Frontal cortex (tissue), 4 donors: ENCODE results near the gene SVOP. TPM values are rescaled to one million over a fixed set of nuclear protein-coding genes. Genes with fewer than 3 reads are reported as not detected.

Experiments used
- DNase-seq, 2 donors: peaks; one replicate each; pipeline ENCODE4 v3.0.0; 2012; ENCODE audit warnings: low spot score in 2 of 2
- FAIRE-seq: peaks from 2 replicates; lab custom pipeline; 2012; peaks lifted over from hg19 to GRCh38; lab: Jason Lieb, UNC
- total RNA-seq: library from RNA; depleted of rRNA; stranded (reverse); fragments of >200 nt; gene quantifications from one replicate; pipeline ENCODE4 v1.2.3, GENCODE V29; 2014
- donor health status: control.
- donor health status: control.
- donor health status: control.

The SVOP gene
- total RNA-seq, 1 donor from 2014 or later, result 40.8 TPM

GRCh38 chr12:108981835-108982234, 39.0 kb downstream of the SVOP start:
- no peak for DNase-seq
- FAIRE-seq, result no peak

- DNase-seq, result no peak
- FAIRE-seq, result no peak
Measured at GRCh38 chr12:108980831-108981618, 39.8 kb downstream of the SVOP start.

- FAIRE-seq, result no peak
- DNase-seq, result no peak
Measured at GRCh38 chr12:108977360-108977759, 43.5 kb downstream of the SVOP start.

- DNase-seq, result no peak
- no peak for FAIRE-seq
Measured at GRCh38 chr12:108975024-108975593, 45.8 kb downstream of the SVOP start.

- FAIRE-seq (no peak), DNase-seq (no peak)
Measured at GRCh38 chr12:108973629-108974152, 47.2 kb downstream of the SVOP start.

- DNase-seq (no peak), FAIRE-seq (no peak)
Measured at GRCh38 chr12:108972358-108972757, 48.5 kb downstream of the SVOP start.

GRCh38 chr12:108969622-108970021, 51.2 kb downstream of the SVOP start:
- DNase-seq, result no peak
- FAIRE-seq, result no peak

GRCh38 chr12:108967869-108968540, 52.9 kb downstream of the SVOP start:
- no peak for FAIRE-seq

GRCh38 chr12:108966378-108967151, 54.3 kb downstream of the SVOP start:
- no peak for FAIRE-seq

More at GRCh38 chr12:108967869-108968540, 52.9 kb downstream of the SVOP start:
- no peak for DNase-seq

GRCh38 chr12:108965886-108966285, 55.0 kb downstream of the SVOP start:
- FAIRE-seq, result no peak
- no peak for DNase-seq

More at GRCh38 chr12:108966378-108967151, 54.3 kb downstream of the SVOP start:
- DNase-seq, result no peak

- DNase-seq (no peak), FAIRE-seq (no peak)
Measured at GRCh38 chr12:108964371-108965352, 56.2 kb downstream of the SVOP start.

GRCh38 chr12:108962256-108962655, 58.6 kb downstream of the SVOP start:
- no peak for FAIRE-seq
- DNase-seq, result no peak

GRCh38 chr12:108959748-108960655, 60.9 kb downstream of the SVOP start:
- FAIRE-seq (no peak), DNase-seq (no peak)

GRCh38 chr12:108955225-108955835, 65.5 kb downstream of the SVOP start:
- no peak for DNase-seq

GRCh38 chr12:108950991-108951739, 69.7 kb downstream of the SVOP start:
- no peak for FAIRE-seq

More at GRCh38 chr12:108955225-108955835, 65.5 kb downstream of the SVOP start:
- FAIRE-seq, result no peak

GRCh38 chr12:108949976-108950375, 70.9 kb downstream of the SVOP start:
- FAIRE-seq, result no peak
- DNase-seq, result no peak

More at GRCh38 chr12:108950991-108951739, 69.7 kb downstream of the SVOP start:
- peak; percentile 10 to 34 for DNase-seq

GRCh38 chr12:108948367-108948766, 72.5 kb downstream of the SVOP start:
- DNase-seq (no peak), FAIRE-seq (no peak)
